Fibroblast of upper back skin (primary cell): ENCODE measurements around the gene PHLDB1.
A peak's percentile ranks its signal among the peaks of the same experiment; 100 is the strongest.
"Not testable (repeated sequence)": the region's sequence is repeated elsewhere in the genome, so short reads cannot be mapped to it uniquely, and the experiment has no call there.

Source experiments
- DNase-seq: peaks from one replicate; pipeline ENCODE4 v3.0.0-alpha.2; 2013

Gene PHLDB1

DNA sequence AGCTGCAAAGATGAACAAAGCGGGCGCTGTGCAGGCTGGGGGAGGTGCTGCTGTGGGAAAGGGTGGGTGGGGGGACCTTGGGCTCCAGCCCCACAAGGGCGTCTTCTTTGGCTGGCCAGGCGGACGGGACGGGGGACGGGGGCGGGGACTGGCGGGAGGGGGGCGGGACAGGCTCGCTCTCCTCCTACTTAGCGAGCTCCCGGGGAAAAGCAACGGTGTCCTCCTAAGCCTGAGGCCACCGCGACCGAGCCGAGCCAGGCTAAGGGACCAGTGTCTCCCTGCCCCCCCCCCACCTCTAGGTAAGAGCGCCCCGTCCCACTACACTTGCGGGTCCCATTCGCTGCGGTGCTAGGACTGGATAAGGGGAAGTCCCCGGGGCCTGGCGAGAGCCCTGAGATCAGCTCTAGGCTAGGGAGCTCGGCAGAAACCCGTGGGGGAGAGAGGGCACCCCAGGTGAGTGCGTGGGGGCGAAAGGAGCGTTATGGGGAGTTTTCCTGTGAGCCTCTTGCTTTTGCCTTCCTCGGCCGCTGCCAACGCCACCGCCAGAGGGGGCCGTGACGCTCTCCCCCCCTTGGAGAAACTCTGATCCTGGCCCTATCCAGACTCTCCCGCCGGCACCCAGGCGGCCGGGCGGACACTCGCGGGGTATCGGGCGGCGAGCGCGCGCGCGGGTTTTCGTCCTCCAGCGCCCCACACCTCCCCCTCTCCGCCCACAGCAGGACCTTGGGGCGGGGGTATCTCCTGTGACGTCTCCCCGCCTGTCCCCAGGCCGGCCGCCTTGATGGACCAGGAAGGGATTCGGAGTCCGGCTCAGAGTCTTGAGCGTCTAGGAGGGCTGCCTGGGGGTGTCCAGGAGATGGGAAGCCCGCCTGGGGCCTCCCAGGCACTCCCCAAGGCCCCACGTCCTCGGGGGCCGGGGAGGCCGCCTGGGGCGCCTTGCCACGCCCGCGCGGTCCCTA is at the start of gene PHLDB1:
Gene PHLDB1, plus strand, starts transcription at position 215 of the 959 bp plus-strand sequence. CDS start 6,222 bp downstream, outside the sequence.
- peak; percentile 71 for DNase-seq

GRCh38 chr11:118560806-118561205 is 46.6 kb upstream of the PHLDB1 start:
- DNase-seq: no peak

DNA sequence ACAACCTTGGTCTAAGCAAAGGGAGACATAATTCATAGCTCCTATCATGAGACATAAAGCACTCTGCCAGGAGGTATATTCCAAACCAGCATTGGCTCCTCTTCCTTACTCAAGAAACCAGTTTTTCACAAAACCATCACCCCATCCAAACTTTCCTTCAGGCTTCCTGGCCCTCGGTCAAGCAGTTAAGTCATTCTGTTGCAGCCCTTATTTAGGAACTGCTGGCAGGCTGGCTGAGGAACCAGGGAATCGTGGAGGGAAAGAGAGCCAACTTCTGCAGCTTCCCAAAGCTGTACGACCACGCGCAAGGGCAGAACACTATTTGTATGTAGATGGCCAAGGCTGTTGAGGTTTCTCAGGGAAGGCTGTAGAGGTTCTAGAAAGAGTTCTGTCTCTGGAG is 42.4 kb upstream of the PHLDB1 start:
- DNase-seq: peak; percentile 12

DNA sequence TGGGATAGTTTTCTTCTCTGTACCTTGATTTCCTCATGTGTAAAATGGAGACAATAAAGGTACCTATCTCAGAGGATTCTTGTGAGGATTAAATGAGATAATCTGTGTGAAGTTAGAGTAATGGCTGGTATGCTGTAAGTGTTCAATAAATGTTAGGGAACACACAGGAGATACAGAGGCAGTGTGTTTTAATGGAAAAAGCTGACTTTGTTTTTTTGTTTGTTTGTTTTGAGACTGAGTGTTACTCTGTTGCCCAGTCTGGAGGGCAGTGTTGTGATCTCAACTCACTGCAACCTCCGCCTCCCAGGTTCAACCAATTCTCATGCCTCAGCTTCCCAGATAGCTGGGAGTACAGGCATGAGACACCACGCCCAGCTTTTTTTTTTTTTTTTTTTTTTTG is 37.7 kb upstream of the PHLDB1 start:
- DNase-seq: no peak

DNA sequence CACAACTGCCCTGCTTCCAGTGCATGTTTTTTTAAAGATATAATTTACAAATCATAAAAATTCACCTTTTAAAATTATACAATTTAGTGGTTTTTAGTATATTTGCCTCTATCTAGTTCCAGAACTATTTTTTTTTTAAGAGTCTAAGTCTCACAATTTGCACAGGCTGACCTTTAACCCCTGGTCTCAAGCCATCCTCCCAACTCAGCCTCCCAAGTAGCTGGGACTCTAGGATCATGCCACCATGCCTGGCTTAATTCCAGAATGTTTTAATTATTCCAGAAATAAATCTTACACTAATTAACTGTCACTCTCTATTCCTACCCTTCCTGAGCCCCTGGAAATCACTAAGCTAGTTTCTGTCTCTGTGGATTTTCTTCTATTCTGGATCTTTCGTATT is 36.6 kb upstream of the PHLDB1 start:
- no peak for DNase-seq

GRCh38 chr11:118571701-118572060 is 35.7 kb upstream of the PHLDB1 start:
- peak; percentile 3 for DNase-seq

GRCh38 chr11:118572061-118572980 is 35.1 kb upstream of the PHLDB1 start, which contains the start of gene ARCN1:
TSS of gene ARCN1 (plus strand) at chr11:118572409. CDS start at chr11:118572548, 139 bp downstream.
- DNase-seq: peak; percentile 82

DNA sequence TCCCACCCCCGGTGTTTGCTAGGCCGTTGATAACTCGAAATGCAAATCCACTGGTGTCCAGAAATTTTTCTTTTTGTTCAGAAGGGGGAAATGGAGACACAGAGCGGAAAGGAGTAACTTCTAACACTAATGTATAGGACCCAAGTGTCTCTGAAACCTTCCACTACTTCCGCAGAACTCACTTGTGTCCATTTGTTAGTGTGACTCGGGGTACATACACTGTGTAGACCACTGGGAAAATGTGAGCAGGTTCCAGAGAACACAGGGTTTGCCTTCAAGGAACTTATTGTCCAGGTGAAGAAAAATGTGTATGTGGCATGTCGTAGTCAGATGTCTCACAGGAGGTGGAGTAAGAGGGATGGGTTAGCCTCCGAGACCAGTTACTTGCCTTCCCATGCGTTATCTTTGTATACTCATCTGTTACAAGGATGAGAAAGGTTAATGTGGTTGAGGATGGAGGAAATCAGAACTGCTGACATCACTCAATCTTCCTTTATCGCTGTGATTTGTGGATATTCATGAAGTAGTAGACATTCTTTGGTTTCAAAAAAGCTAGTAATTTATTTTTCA is 34.3 kb upstream of the PHLDB1 start:
- peak; percentile 56 for DNase-seq

DNA sequence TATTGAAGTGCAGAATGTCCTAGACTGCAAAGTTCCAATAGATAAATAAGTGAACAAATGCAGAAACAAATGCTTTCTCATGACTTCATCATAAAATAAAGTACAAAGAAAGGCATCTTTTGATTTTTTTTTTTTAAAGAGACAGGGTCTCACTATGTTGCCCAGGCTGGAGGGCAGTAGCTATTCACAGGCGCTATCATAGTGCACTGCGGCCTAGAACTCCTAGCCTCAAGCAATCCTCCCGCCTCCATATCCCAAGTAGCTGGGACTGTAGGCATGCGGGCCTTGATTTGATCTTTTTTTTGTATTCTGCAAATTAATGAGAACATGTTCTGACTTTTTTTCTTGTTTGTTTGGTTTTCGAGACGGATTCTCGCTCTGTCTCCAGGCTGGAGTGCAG is 32.8 kb upstream of the PHLDB1 start:
- DNase-seq: no peak

DNA sequence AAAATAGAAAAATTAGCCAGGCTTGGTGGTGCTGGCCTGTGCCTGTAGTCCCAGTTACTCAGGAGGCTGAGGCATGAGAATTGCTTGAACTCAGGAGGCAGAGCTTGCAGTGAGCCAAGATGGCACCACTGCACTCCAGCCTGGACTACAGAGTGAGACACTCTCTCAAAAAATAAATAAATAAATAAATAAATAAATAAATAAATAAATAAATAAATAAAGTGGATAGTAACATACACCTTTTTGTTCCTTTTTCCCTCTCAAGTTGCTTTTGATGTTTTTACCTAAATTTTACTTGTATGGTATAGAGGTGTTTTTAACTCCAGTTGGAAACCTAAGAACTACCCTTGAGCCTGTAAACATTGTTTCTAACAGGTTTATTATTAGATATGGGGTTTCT is 29.4 kb upstream of the PHLDB1 start:
- DNase-seq: not testable (repeated sequence)

DNA sequence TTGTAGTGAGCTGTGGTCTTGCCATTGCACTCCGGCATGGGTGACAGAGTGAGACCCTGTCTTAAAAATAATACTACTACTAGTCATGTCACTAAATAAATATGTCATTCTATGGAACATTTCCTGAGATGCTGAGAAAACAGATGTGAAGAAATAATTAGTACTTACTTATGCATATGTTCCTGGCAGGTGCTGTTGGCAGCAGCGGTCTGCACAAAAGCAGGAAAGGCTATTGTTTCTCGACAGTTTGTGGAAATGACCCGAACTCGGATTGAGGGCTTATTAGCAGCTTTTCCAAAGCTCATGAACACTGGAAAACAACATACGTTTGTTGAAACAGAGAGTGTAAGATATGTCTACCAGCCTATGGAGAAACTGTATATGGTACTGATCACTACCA is 26.4 kb upstream of the PHLDB1 start:
- no peak for DNase-seq

GRCh38 chr11:118587952-118588351 is 19.5 kb upstream of the PHLDB1 start:
- DNase-seq: no peak

DNA sequence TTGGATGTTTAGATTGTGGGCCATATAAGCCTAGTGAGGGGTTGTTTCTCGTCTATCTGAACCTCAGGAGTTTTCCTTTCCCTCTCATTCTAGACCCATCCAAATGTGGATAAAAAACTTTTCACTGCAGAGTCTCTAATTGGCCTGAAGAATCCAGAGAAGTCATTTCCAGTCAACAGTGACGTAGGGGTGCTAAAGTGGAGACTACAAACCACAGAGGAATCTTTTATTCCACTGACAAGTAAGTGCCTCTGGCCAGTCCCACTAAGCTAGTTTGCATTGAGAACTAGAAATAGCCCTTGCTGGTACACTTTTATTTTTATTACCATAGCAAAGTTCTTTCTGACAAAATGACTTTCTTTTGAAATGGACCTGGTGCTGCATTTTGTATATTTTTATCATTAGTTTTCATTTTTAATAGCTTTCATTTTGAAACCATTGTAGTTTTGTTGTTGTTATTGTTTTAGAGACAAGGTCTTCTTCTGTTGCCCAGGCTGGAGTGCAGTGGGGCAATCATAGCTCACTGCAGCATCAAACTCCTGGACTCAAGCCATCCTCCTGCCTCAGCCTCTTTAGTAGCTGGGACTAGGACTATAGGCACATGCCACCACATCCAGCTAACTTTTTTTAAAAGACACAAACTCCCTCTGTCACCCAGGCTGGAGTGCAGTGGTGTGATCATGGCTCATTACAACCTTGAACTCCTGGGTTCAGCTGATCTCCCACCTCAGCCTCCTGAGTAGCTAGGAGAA is 14.6 kb upstream of the PHLDB1 start:
- DNase-seq: no peak

GRCh38 chr11:118594984-118595383 is 12.4 kb upstream of the PHLDB1 start:
- DNase-seq: peak; percentile 50

DNA sequence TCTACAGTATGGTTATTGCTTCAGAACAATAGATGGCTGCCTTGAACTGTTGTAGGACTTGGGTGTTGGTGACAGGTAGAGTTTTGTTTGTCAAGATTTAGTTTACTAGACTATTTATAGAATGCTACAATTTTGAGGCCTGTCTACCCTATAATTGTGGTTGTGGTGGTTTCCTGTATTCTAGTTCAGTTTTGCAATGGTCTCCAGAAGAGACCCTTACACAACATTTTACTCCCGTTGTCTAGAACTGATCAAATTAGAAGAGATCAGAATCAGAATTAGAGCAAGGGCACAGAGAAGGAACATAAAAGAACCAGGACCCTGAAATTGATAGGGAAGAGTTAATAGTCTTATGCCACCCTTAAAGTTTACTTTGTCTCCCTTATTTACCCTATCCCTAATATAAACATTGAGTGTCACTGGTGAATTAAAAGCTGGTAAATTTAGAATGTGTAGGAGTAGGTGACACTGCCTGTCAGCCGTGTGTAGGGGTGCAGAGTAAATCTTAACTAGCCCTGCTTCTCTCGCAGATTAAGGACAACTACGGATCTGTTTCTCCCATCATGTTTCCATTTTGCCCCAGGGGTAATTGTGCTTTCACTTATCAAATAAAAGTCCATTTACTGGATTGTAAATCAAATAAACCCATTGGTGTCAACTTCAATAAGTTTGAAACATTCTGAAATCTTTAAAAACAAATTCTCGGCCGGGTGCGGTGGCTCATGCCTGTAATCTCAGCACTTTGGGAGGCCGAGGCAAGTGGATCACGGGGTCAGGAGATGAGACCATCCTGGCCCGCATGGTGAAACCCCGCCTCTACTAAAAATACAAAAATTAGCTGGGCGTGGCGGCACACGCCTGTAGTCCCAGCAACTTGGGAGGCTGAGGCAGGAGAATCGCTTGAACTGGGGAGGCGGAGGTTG is 10.9 kb upstream of the PHLDB1 start:
- no peak for DNase-seq

DNA sequence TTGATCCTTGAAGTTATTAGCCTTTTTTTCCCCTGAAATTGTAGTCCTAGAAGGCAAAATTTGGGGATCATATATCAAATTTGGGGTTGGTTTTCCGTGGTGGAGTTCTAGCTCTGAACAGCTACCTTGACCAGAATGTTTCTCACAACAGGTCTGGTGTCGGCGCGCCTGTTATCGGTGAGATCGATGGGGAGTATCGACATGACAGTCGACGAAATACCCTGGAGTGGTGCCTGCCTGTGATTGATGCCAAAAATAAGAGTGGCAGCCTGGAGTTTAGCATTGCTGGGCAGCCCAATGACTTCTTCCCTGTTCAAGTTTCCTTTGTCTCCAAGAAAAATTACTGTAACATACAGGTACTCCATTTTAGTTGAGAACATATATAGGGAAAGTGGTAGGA is 9.9 kb upstream of the PHLDB1 start:
- DNase-seq: no peak

GRCh38 chr11:118602331-118602730 is 5.1 kb upstream of the PHLDB1 start:
- no peak for DNase-seq

- DNase-seq: not testable (repeated sequence)
Observed at GRCh38 chr11:118603709-118604108, 3.7 kb upstream of the PHLDB1 start.

DNA sequence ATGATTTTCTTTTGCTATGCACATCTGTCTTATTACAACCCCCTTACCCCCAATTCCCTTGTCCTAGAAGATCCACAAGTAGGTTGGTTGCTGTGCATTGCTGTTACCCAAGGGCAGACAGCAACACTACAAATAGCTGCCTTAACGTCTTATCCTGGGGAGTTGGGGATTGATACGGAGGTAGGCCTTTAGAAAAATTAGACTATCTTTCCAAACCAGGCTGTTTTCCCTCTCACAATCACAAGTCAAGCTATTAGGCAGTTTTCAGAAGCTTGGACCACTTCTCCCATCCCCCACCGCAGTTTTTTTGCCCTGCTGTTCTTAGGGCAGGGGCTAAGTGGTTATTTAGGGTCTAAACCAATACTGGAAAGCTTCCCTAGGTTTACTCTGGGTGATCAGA is 2.8 kb upstream of the PHLDB1 start:
- DNase-seq: no peak

GRCh38 chr11:118605116-118605867 is 2.1 kb upstream of the PHLDB1 start:
- DNase-seq: peak; percentile 94
